ENCODE data around the gene FCSK. TPM values are rescaled to one million over a fixed set of nuclear protein-coding genes. Genes with fewer than 3 reads are reported as not detected.

Gene FCSK
- total and polyA plus RNA-seq, 2 of the 13 experiments (the other 11 are each of a cell fraction or from before 2014, with no cell fraction given) = 9.1 to 19.2 TPM

DNA sequence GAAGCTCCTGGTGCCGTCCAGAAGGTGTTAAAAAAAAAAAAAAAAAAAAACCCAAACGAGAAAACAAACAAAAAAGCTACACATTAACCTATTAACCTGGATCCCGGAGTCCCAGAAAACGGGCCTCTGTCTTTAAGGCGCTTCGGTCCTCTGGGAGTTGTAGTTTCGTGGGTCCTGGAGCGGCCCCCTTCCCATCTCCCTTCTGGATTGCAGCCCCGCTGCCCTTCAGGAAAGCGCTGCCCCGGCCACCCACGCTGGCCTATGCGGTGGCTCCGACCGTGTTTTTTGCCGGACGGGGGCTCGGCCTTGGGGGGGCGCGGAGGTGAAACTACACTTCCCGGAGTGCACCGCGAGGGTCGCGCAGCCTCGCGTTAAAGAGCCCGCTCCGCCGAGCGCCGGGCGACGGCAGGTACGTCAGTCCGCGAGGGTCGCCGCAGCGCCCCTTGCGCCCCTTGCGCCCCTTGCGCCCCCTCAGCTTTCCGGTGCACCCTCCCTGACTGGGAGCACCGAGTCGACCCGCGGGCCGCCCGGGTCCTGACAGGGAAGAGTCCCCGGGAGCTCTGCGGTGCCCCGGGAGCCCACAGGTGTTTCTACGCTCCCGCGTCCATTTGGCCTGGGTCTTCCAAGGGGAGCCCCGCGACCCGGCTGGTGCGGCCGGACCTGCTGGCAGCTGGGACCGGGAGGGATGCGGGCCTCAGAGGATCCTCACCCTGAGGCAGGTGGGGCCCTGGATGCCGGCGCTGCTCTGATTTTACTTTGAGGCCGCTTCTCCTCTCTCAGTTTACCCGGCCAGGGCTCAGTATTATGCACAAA is at the start of gene FCSK (continued):
- TF ChIP-seq, protein P1, sequence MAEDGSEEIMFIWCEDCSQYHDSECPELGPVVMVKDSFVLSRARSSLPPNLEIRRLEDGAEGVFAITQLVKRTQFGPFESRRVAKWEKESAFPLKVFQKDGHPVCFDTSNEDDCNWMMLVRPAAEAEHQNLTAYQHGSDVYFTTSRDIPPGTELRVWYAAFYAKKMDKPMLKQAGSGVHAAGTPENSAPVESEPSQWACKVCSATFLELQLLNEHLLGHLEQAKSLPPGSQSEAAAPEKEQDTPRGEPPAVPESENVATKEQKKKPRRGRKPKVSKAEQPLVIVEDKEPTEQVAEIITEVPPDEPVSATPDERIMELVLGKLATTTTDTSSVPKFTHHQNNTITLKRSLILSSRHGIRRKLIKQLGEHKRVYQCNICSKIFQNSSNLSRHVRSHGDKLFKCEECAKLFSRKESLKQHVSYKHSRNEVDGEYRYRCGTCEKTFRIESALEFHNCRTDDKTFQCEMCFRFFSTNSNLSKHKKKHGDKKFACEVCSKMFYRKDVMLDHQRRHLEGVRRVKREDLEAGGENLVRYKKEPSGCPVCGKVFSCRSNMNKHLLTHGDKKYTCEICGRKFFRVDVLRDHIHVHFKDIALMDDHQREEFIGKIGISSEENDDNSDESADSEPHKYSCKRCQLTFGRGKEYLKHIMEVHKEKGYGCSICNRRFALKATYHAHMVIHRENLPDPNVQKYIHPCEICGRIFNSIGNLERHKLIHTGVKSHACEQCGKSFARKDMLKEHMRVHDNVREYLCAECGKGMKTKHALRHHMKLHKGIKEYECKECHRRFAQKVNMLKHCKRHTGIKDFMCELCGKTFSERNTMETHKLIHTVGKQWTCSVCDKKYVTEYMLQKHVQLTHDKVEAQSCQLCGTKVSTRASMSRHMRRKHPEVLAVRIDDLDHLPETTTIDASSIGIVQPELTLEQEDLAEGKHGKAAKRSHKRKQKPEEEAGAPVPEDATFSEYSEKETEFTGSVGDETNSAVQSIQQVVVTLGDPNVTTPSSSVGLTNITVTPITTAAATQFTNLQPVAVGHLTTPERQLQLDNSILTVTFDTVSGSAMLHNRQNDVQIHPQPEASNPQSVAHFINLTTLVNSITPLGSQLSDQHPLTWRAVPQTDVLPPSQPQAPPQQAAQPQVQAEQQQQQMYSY (CRISPR knock-in tag; IDR thresholded peaks at IDR 0.05) = peak; percentile 77; the same call in 1 of the 2 replicates
- TF ChIP-seq ZNF460 (CRISPR knock-in tag; IDR thresholded peaks at IDR 0.05; ENCODE audit: borderline replicate concordance) (peak; percentile 11; the same call in 1 of the 2 replicates), TCF7 (IDR thresholded peaks at IDR 0.05; ENCODE audit: low read depth) (no peak), ZNF24 (IDR thresholded peaks at IDR 0.05) (no peak), ONECUT2 (CRISPR knock-in tag; IDR thresholded peaks at IDR 0.05) (0 out of 2 replicates have a peak, but pooled peaks have one; percentile 26), ZNF777 (CRISPR knock-in tag; IDR thresholded peaks at IDR 0.05) (peak; percentile 79), ZNF382 (CRISPR knock-in tag; IDR thresholded peaks at IDR 0.05; ENCODE audit: borderline replicate concordance) (no peak), ZNF484 (CRISPR knock-in tag; IDR thresholded peaks at IDR 0.05; ENCODE audit: borderline replicate concordance, low read depth) (peak; percentile 70; the same call in 1 of the 2 replicates), RARG (CRISPR knock-in tag; IDR thresholded peaks at IDR 0.05; ENCODE audit: low read depth) (no peak), RFX5 (IDR thresholded peaks at IDR 0.05; ENCODE audit: low read depth, low read length) (peak; percentile 18; the same call in 1 of the 2 replicates), SMARCC2 (IDR thresholded peaks at IDR 0.05) (no peak), ZFP90 (CRISPR knock-in tag; IDR thresholded peaks at IDR 0.05; ENCODE audit: borderline replicate concordance) (peak; percentile 94), FOXA3 (CRISPR knock-in tag; IDR thresholded peaks at IDR 0.05) (0 out of 2 replicates have a peak, but pooled peaks have one; percentile 32), ESRRA (CRISPR knock-in tag; IDR thresholded peaks at IDR 0.05; ENCODE audit: low read depth) (peak; percentile 70), ZFP91 (CRISPR knock-in tag; IDR thresholded peaks at IDR 0.05; ENCODE audit: borderline replicate concordance) (peak; percentile 100), ZNF451 (CRISPR knock-in tag; IDR thresholded peaks at IDR 0.05) (0 out of 2 replicates have a peak, but pooled peaks have one; percentile 30), SMAD3 (CRISPR knock-in tag; IDR thresholded peaks at IDR 0.05) (peak; percentile 65; the same call in 1 of the 2 replicates), KLF6 (CRISPR knock-in tag; IDR thresholded peaks at IDR 0.05) (peak; percentile 80), SOX13 (IDR thresholded peaks at IDR 0.05) (no peak), SOX13 (CRISPR knock-in tag; conservative IDR thresholded peaks at IDR 0.05 in 1 of 2, IDR thresholded peaks at IDR 0.05 in 1 of 2) (0 out of 4 replicates have a peak, but pooled peaks of 1 of the 2 experiments have one; percentile 11), RAD21 (CRISPR knock-in tag; IDR thresholded peaks at IDR 0.05) (peak; percentile 81), RNF2 (conservative IDR thresholded peaks at IDR 0.05; ENCODE audit: low read depth) (peak; percentile 50; the same call in 1 of the 2 replicates), ATF5 (CRISPR knock-in tag; IDR thresholded peaks at IDR 0.05; ENCODE audit: low read depth) (no peak), SMAD9 (CRISPR knock-in tag; IDR thresholded peaks at IDR 0.05) (peak; percentile 34; the same call in 1 of the 2 replicates)

Data from HepG2 (cell line).